Ectodermal cell (in vitro differentiated cells): ENCODE data around the gene EFCAB6.

Experiments used
- H3K27ac ChIP-seq: 2 replicates; pipeline ENCODE4 v1.7.0; 2013; ENCODE audit warnings: mild to moderate bottlenecking, low read depth, low read length; ENCODE audit not compliant: insufficient read depth, poor library complexity, severe bottlenecking
- H3K27me3 ChIP-seq: 2 replicates; pipeline ENCODE4 v1.7.0; 2013; ENCODE audit warnings: mild to moderate bottlenecking, low read length; ENCODE audit not compliant: insufficient read depth, control insufficient read depth, poor library complexity, severe bottlenecking
- H3K36me3 ChIP-seq: one replicate; pipeline ENCODE4 v1.7.0; 2013; ENCODE audit warnings: low read length; ENCODE audit not compliant: control insufficient read depth, insufficient read depth
- H3K4me1 ChIP-seq: one replicate; pipeline ENCODE4 v1.7.0; 2013; ENCODE audit warnings: low read length; ENCODE audit not compliant: control insufficient read depth, insufficient read depth
- H3K4me3 ChIP-seq: 2 replicates; pipeline ENCODE4 v1.7.0; 2013; ENCODE audit warnings: low read depth, low read length, control low read depth; ENCODE audit not compliant: insufficient read depth
- H3K9me3 ChIP-seq: 2 replicates; pipeline ENCODE4 v1.7.0; 2013; ENCODE audit warnings: mild to moderate bottlenecking, low read length, moderate library complexity; ENCODE audit not compliant: control insufficient read depth
- WGBS, 2 experiments: methylation state at CpG; one replicate each; pipeline ENCODE4 v1.1.7; 2013; ENCODE audit warnings: missing lambda C conversion rate in 2 of 2; 5-methylcytosine and 5-hydroxymethylcytosine counted together

Gene EFCAB6

GRCh38 chr22:43479301-43479950, 332.7 kb downstream of the EFCAB6 start:
- no peaks in the 10 kb centered on the region for H3K9me3 ChIP-seq
- 88 to 90% methylated on average over 7 of the region's 7 CpGs for WGBS, 2 experiments
- no peak overlapping the region for H3K27ac ChIP-seq
- no peak overlapping the region for H3K4me3 ChIP-seq
- H3K4me1 ChIP-seq = peaks cover 4% of the 10 kb centered on the region
- no peaks in the 10 kb centered on the region for H3K36me3 ChIP-seq
- no peaks in the 10 kb centered on the region for H3K27me3 ChIP-seq
